Measurements from ENCODE around the gene RABEP2.
"Not testable (repeated sequence)": the region's sequence is repeated elsewhere in the genome, so short reads cannot be mapped to it uniquely, and the experiment has no call there.

The RABEP2 gene

DNA sequence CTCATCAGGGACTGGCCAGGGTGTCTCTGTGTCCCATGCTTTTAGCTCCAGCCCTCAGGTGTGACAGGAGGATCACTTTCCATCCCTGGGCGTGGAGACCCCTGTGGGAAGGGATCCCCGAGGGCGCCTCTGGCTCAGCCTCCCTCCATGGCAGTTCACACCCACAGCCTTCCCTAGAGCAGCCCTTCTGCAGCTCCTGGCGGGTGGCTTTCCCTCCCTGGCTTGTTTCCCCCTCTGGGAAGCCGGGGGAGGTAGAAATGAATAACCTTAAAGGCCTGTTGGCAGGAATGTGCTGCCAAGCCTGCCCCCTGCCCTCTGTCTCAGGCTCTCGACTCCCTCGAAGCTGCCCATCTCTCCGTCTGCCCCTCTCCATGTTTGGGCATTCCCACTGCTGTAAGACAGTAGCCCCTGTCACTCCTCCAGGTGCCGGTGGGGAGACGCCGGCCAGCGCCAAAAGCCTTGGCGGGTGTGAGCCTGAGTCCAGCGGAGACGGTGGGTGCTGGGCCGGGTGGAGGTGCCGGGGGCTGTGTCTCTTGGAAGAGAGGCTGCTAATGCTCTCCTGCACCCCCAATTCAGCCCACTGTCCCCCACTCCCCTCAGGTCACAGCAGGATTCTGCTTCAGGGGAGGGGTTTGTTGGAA lies 48.9 kb downstream of the RABEP2 start:
- H3K4me3 Mint-ChIP-seq, result no peak overlapping the region

DNA sequence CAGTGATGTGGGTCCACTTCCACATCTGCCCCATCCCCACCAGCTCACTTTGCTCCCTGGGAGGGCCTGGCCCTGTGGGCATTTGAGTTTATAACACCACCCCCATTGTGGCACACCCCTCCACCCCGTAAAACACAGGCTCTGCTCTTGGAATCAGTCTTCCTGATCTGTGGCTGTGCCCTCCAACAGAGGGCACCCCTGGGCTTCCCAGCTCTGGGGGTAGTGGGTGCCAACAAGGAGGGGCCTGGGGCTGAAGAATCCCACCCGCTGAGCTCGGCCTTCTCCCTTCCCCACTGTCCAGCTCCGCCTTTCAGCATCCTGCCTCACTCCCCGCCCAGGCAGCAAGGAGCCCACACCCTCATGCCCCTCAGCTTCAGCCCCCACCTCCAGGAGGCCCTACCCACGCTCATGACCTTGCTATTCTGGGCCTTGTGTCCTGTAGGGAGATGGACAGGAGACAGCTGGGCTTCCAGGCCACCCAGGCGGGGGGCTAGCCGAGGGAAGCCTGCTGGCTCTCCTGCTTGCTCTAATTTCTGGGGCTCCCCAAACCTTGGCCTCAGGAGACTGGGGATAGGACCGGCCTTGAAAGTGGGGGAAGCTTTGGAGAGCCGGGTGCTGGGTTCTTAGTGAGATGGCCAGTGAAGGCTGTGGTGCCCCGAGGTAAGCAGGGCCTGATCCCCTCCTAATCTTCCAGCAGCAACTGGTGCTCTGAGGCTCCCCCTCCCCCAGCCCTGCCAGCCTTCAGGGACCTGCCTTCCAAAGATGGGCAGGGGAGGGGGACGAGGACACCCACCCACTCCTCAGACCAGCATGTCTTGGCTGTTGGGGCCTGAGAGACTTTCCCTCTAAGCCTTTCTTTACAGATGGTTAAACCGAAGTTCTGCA lies 49.7 kb downstream of the RABEP2 start:
- Mint-ChIP-seq H3K27ac (no peak overlapping the region), H3K36me3 (peaks cover 13% of the 10 kb centered on the region), H3K4me3 (no peak overlapping the region), H3K9me3 (no peaks in the 10 kb centered on the region), H3K4me1 (peaks cover 24% of the 10 kb centered on the region), H3K27me3 (no peaks in the 10 kb centered on the region)
- DNase-seq, result no peak
- CTCF ChIA-PET, result interaction anchor here (1.7 to 6.5 kb wide), 2 partner anchors 16 to 71 kb away, joined by 4 to 66 read pairs; no protein-coding TSS in a partner anchor

More for the DNA sequence above, 48.9 kb downstream of the RABEP2 start:
- H3K4me1 Mint-ChIP-seq, result peaks cover 32% of the 10 kb centered on the region
- H3K27ac Mint-ChIP-seq, result no peak overlapping the region
- H3K36me3 Mint-ChIP-seq, result peaks cover 11% of the 10 kb centered on the region
- H3K27me3 Mint-ChIP-seq, result peaks cover 5% of the 10 kb centered on the region
- no peak for DNase-seq
- H3K9me3 Mint-ChIP-seq, result no peaks in the 10 kb centered on the region
- CTCF ChIA-PET, result interaction anchor here (6.5 kb wide), 1 partner anchor 70 kb away, joined by 66 read pairs; no protein-coding TSS in a partner anchor

DNA sequence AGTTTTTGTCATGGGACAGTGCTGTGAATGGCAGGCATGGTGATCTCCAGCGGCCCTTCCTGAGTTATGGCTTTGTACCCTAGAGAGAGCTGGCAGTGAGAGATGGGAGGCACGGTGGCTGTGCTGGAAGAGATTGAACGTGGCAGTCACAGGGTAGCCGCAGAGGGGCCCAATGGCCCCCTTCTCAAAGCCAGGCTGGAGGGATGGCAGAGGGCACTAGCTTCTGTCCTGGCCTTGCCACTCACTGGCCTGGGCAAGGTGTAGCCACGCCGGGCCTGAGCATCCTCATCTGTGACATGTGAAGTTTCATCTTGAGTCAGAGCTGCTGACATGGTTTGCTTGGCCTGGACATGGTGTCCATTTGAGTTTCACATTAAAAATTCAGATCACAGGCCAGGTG lies 50.6 kb downstream of the RABEP2 start:
- no peaks in the 10 kb centered on the region for H3K27me3 Mint-ChIP-seq
- no peaks in the 10 kb centered on the region for H3K9me3 Mint-ChIP-seq
- DNase-seq, result no peak
- H3K4me3 Mint-ChIP-seq, result no peak overlapping the region
- peaks cover 19% of the 10 kb centered on the region for H3K4me1 Mint-ChIP-seq
- no peak overlapping the region for H3K27ac Mint-ChIP-seq
- CTCF ChIA-PET, result interaction anchor here (1.0 to 6.5 kb wide), 5 partner anchors 15 to 72 kb away, joined by 4 to 66 read pairs (median 4); partner anchors contain the start of gene CD19
- H3K36me3 Mint-ChIP-seq, result peaks cover 21% of the 10 kb centered on the region

DNA sequence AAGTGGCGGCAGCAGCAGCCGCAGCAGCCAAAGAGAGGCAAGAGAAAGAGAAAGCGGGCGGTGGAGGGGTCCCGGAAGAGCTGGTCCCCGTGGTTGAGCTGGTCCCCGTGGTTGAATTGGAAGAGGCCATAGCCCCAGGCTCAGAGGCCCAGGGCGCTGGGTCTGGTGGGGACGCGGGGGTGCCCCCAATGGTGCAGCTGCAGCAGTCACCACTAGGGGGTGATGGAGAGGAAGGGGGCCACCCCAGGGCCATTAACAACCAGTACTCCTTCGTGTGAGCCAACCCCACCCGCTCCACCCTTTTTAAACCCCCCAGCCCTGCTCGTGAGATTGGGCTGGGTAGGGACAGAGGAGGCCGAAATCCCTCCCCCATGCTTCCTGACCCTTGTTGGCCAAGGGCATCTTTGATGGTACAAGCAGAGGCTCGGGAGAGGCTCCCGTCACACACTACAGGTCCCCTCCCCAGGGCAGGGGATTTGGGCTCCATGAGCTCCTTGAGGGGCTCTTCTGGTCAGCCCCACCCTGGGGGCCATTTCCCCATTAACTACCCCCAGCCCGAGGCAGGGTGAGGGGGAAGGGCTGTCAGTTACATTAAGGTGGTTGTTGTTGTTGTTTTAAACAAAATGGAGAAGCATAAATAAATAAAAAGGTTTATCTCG lies 51.4 kb downstream of the RABEP2 start:
- peaks cover 11% of the 10 kb centered on the region for H3K4me1 Mint-ChIP-seq
- H3K9me3 Mint-ChIP-seq, result no peaks in the 10 kb centered on the region
- H3K36me3 Mint-ChIP-seq, result peaks cover 25% of the 10 kb centered on the region
- H3K27ac Mint-ChIP-seq, result no peak overlapping the region
- no peak overlapping the region for H3K4me3 Mint-ChIP-seq
- H3K27me3 Mint-ChIP-seq, result no peaks in the 10 kb centered on the region
- CTCF ChIA-PET, result interaction anchor here (0.7 to 6.5 kb wide), 8 partner anchors 10 to 73 kb away, joined by 3 to 66 read pairs (median 4); partner anchors contain the start of genes CD19 and SH2B1
- DNase-seq, result peak; percentile 70

GRCh38 chr16:28872952-28873351 lies 52.1 kb downstream of the RABEP2 start:
- H3K4me3 Mint-ChIP-seq, result no peak overlapping the region
- H3K27me3 Mint-ChIP-seq, result no peaks in the 10 kb centered on the region
- no peak overlapping the region for H3K27ac Mint-ChIP-seq
- CTCF ChIA-PET, result interaction anchor here (0.7 to 6.5 kb wide), 4 partner anchors 10 to 73 kb away, joined by 3 to 66 read pairs (median 3); partner anchors contain the start of gene SH2B1
- peaks cover 7% of the 10 kb centered on the region for H3K4me1 Mint-ChIP-seq
- H3K36me3 Mint-ChIP-seq, result peaks cover 26% of the 10 kb centered on the region
- DNase-seq, result no peak
- no peaks in the 10 kb centered on the region for H3K9me3 Mint-ChIP-seq

- CTCF ChIA-PET, result no interaction called here
- peaks cover 18% of the 10 kb centered on the region for H3K4me1 Mint-ChIP-seq
- H3K27ac Mint-ChIP-seq, result no peak overlapping the region
- no peak overlapping the region for H3K4me3 Mint-ChIP-seq
- no peaks in the 10 kb centered on the region for H3K27me3 Mint-ChIP-seq
- no peak for DNase-seq
- peaks cover 32% of the 10 kb centered on the region for H3K36me3 Mint-ChIP-seq
- H3K9me3 Mint-ChIP-seq, result no peaks in the 10 kb centered on the region
These were observed 55.8 kb downstream of the RABEP2 start for GRCh38 chr16:28869201-28869600.

DNA sequence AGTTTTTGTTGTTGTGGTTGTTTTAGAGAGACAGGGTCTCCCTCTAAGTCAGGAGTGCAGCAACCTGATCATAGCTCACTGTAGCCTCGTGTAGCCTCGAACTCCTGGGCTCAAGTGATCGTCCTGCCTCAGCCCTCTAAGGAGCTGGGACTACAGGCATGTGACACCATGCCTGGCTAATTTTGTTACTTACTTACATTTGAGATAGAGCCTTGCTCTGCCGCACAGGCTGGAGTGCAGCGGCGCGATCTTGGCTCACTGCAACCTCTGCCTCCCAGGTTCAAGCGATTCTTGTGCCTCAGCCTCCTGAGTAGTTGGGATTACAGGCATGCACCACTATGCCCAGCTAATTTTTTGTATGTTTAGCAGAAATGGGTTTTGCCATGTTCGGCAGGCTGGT lies 57.4 kb downstream of the RABEP2 start:
- Mint-ChIP-seq H3K36me3 (peaks cover 24% of the 10 kb centered on the region), H3K4me1 (peaks cover 33% of the 10 kb centered on the region)
- DNase-seq, H3K9me3 Mint-ChIP-seq, H3K27ac Mint-ChIP-seq, CTCF ChIA-PET, H3K4me3 Mint-ChIP-seq, H3K27me3 Mint-ChIP-seq: not testable (repeated sequence)

GRCh38 chr16:28867241-28867640 lies 57.8 kb downstream of the RABEP2 start:
- CTCF ChIA-PET, result no interaction called here
- Mint-ChIP-seq H3K4me1 (peaks cover 33% of the 10 kb centered on the region), H3K27ac (no peak overlapping the region), H3K27me3 (no peaks in the 10 kb centered on the region), H3K4me3 (no peak overlapping the region), H3K9me3 (no peaks in the 10 kb centered on the region), H3K36me3 (peaks cover 24% of the 10 kb centered on the region)
- no peak for DNase-seq

- DNase-seq, result no peak
- Mint-ChIP-seq H3K4me3 (peak overlapping the region; percentile 15), H3K27me3 (no peaks in the 10 kb centered on the region), H3K36me3 (peaks cover 27% of the 10 kb centered on the region), H3K9me3 (no peaks in the 10 kb centered on the region), H3K4me1 (peaks cover 40% of the 10 kb centered on the region), H3K27ac (no peak overlapping the region)
- CTCF ChIA-PET, result no interaction called here
These were observed 58.6 kb downstream of the RABEP2 start for GRCh38 chr16:28866454-28866804.

- Mint-ChIP-seq H3K9me3 (no peaks in the 10 kb centered on the region), H3K27ac (peak overlapping the region; percentile 98), H3K36me3 (peaks cover 27% of the 10 kb centered on the region)
These were observed 59.1 kb downstream of the RABEP2 start for GRCh38 chr16:28865722-28866453.

GRCh38 chr16:28865001-28865688 lies 59.9 kb downstream of the RABEP2 start:
- no peak for DNase-seq
- H3K4me1 Mint-ChIP-seq, result peaks cover 40% of the 10 kb centered on the region
- peak overlapping the region; percentile 98 for H3K27ac Mint-ChIP-seq
- H3K27me3 Mint-ChIP-seq, result no peaks in the 10 kb centered on the region
- no peaks in the 10 kb centered on the region for H3K9me3 Mint-ChIP-seq
- H3K36me3 Mint-ChIP-seq, result peaks cover 22% of the 10 kb centered on the region
- peak overlapping the region; percentile 89 for H3K4me3 Mint-ChIP-seq
- CTCF ChIA-PET, result interaction anchor here (0.6 to 2.2 kb wide), 2 partner anchors 74 to 80 kb away, joined by 3 to 8 read pairs; no protein-coding TSS in a partner anchor

More at GRCh38 chr16:28865722-28866453, 59.1 kb downstream of the RABEP2 start:
- CTCF ChIA-PET, result interaction anchor here (0.6 to 2.2 kb wide), 2 partner anchors 74 to 79 kb away, joined by 3 to 8 read pairs; no protein-coding TSS in a partner anchor
- Mint-ChIP-seq H3K4me1 (peaks cover 40% of the 10 kb centered on the region), H3K4me3 (peak overlapping the region; percentile 15), H3K27me3 (no peaks in the 10 kb centered on the region)
- no peak for DNase-seq

DNA sequence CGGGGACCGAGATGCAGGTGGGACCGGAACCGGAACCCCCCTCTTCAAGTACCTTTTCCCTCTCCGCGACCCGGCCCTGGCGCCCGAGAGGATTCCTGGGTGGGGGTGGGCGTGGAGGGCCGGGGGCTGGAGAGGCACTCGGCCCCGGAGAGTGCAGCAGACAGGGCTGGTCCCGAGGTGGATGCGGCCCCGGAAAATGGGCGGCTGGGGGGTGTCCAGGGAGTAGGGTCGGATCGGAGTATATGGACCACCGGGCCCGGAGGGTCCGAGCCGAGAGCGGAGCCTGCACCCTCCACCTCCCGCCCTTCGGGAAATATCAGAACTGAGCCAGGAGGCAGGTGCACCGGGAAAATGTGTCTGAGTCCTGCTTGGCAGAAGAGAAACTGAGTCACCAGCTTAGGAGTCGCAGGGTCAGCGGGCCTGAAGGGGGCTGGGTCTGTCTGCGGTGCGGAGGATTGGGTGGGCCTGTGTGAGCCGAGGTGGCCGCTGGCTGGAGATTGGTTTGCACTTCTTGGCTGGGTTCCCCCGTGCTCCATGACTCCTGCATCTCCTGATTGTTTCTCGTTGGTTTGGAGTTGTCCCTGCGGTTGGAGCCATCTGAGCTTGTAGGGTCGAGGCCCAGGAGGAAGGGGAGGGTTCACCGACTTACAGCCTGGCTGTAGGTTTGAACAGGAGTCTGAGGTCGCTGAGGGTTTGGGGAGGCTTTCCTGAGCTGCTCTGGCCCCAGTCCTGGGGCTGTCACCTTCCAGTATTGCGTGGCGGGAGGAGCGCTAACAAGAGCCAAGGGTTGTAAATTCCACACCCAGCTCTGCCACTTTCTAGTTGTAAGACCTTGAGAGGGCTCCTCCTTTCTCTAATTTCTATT lies 60.9 kb downstream of the RABEP2 start:
- Mint-ChIP-seq H3K9me3 (no peaks in the 10 kb centered on the region), H3K36me3 (peaks cover 15% of the 10 kb centered on the region)

More for the DNA sequence above, 60.9 kb downstream of the RABEP2 start:
- DNase-seq, result peak; percentile 29
- CTCF ChIA-PET, result interaction anchor here (2.2 to 2.9 kb wide), 2 partner anchors 18 to 81 kb away, joined by 8 to 18 read pairs; partner anchors contain the start of gene TUFM
- no peaks in the 10 kb centered on the region for H3K27me3 Mint-ChIP-seq
- peak overlapping the region; percentile 89 for H3K4me3 Mint-ChIP-seq
- H3K27ac Mint-ChIP-seq, result peak overlapping the region; percentile 98
- peaks cover 40% of the 10 kb centered on the region for H3K4me1 Mint-ChIP-seq
